HepG2 (cell line): ENCODE results near the gene CERS6.

Experiments
- ATF6 ChIP-seq: sonication (generic); formaldehyde crosslinking; conservative IDR thresholded peaks from 2 replicates; pipeline ENCODE4 v1.4.0; 2020; ENCODE audit warnings: missing genetic modification reagents
- CTCF ChIP-seq: sonication (generic); formaldehyde crosslinking; IDR thresholded peaks from 2 replicates; pipeline ENCODE4 v1.5.0; 2020; ENCODE audit warnings: mild to moderate bottlenecking, missing genetic modification reagents, moderate library complexity
- ELF1 ChIP-seq: sonication (generic); formaldehyde crosslinking; IDR thresholded peaks from 2 replicates; pipeline ENCODE4 v1.4.0; 2020; ENCODE audit warnings: missing genetic modification reagents
- EP300 ChIP-seq, 3 experiments: sonication (generic) in 1 of 3; formaldehyde crosslinking in 1 of 3; IDR thresholded peaks; 2 replicates each; pipeline versions ENCODE4 v1.5.1 to v1.6.1; 2011 to 2020; ENCODE audit warnings: low read depth in 2 of 3, low read length in 2 of 3, borderline replicate concordance in 1 of 3, improper control_type of control experiment in 1 of 3, mild to moderate bottlenecking in 1 of 3, missing genetic modification reagents in 1 of 3, moderate library complexity in 1 of 3
- GABPB1 ChIP-seq: IDR thresholded peaks from 2 replicates; pipeline ENCODE4 v1.6.1; 2016; ENCODE audit warnings: mild to moderate bottlenecking, missing genetic modification reagents, moderate library complexity, missing compliant biosample characterization
- KAT7 ChIP-seq: IDR thresholded peaks from 2 replicates; pipeline ENCODE4 v1.6.1; 2018; ENCODE audit warnings: borderline replicate concordance, missing compliant biosample characterization
- KDM4B ChIP-seq: sonication (generic); formaldehyde crosslinking; IDR thresholded peaks from 2 replicates; pipeline ENCODE4 v1.4.0; 2020; ENCODE audit warnings: missing genetic modification reagents
- KDM5A ChIP-seq: fragments of 200-600 bp; sonication (generic); IDR thresholded peaks from 2 replicates; pipeline ENCODE4 v1.7.0; 2018; ENCODE audit warnings: antibody characterized with exemption, mild to moderate bottlenecking, low read length, borderline replicate concordance
- NFRKB ChIP-seq: fragments of 450-650 bp; IDR thresholded peaks from 2 replicates; pipeline ENCODE4 v1.6.1; 2017
- PCBP2 ChIP-seq: fragments of 200-400 bp; formaldehyde crosslinking; optimal IDR thresholded peaks from 2 replicates; pipeline ENCODE3; 2018; ENCODE audit warnings: low read length, low read depth; ENCODE audit not compliant: poor library complexity, severe bottlenecking
- POLR2A ChIP-seq, 2 experiments: IDR thresholded peaks; 2 replicates each; pipeline ENCODE4 v1.6.1; 2011; ENCODE audit warnings: low read depth in 2 of 2, low read length in 2 of 2, mild to moderate bottlenecking in 1 of 2, moderate library complexity in 1 of 2; ENCODE audit not compliant: insufficient read depth in 1 of 2
- RFX5 ChIP-seq: IDR thresholded peaks from 2 replicates; pipeline ENCODE4 v1.6.1; 2011; ENCODE audit warnings: low read depth, low read length, improper control_type of control experiment
- TMF1 ChIP-seq: sonication (generic); formaldehyde crosslinking; IDR thresholded peaks from 2 replicates; pipeline ENCODE4 v1.8.1; 2022; ENCODE audit warnings: low read depth, missing genetic modification reagents
- ZNF24 ChIP-seq: fragments of 450-650 bp; IDR thresholded peaks from 2 replicates; pipeline ENCODE4 v1.6.1; 2017; ENCODE audit warnings: antibody characterized with exemption, mild to moderate bottlenecking

- TF ChIP-seq ATF6 (CRISPR knock-in tag) (no peak), KAT7 (no peak), ELF1 (CRISPR knock-in tag) (no peak), TMF1 (CRISPR knock-in tag) (no peak), PCBP2 (no peak), POLR2A (IDR thresholded peaks at IDR 0.05; ENCODE audit: insufficient read depth in 1 of 2, low read depth in 2 of 2, low read length in 2 of 2) (no peak), NFRKB (no peak), GABPB1 (CRISPR knock-in tag) (no peak), ZNF24 (no peak), KDM4B (no peak), EP300 (IDR thresholded peaks at IDR 0.05; ENCODE audit: low read depth in 2 of 2, low read length in 2 of 2) (no peak), EP300 (CRISPR knock-in tag; IDR thresholded peaks at IDR 0.05; ENCODE audit: borderline replicate concordance) (no peak), RFX5 (no peak), KDM5A (no peak), CTCF (no peak)
These were observed 261.9 kb downstream of the CERS6 start for GRCh38 chr2:168717790-168718502.
